ENCODE data around the gene TOR2A. TPM values are rescaled to one million over a fixed set of nuclear protein-coding genes. Genes with fewer than 3 reads are reported as not detected.

Gene TOR2A
- total and polyA plus RNA-seq, 9 of the 15 experiments (the other 6 are each of a cell fraction or from before 2014, with no cell fraction given): 0.80 to 25.9 (median 11.1) TPM

DNA sequence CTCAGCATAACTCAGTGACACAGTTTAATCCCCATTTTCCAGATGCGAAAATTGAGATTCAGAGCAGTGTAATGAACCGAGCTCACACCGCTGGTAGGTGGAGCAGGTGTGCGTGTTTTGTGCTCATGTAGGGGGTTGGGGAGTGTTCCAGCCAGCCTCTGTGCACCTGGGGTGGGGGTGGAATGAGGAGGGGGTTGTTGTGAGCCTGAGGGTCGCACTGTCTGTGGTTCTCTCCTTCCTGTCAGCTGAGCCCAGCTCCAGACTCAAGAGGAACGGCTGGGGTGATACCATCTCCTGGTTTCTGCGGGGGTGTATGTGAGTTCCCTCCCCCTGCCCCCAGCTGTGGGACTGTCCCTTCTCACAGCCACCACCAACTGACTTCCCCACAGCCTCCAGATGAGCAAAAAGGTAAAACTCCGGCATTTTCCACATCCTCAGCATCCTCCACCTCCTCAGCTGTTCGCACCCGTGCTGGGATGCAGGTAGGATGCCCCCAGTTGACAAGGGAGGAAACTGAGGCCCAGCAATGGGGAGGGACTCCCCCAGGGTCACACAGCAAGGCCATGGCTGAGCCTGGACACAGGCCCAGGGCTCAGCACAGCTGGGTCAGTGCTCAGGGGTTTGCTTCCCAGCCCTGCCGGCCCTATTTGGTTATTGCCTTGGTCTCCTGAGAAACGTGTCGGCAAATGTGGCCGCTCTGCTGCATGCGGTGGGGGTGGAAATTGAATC is 41.3 kb upstream of the TOR2A start (continued):
- TF ChIP-seq, protein P1, sequence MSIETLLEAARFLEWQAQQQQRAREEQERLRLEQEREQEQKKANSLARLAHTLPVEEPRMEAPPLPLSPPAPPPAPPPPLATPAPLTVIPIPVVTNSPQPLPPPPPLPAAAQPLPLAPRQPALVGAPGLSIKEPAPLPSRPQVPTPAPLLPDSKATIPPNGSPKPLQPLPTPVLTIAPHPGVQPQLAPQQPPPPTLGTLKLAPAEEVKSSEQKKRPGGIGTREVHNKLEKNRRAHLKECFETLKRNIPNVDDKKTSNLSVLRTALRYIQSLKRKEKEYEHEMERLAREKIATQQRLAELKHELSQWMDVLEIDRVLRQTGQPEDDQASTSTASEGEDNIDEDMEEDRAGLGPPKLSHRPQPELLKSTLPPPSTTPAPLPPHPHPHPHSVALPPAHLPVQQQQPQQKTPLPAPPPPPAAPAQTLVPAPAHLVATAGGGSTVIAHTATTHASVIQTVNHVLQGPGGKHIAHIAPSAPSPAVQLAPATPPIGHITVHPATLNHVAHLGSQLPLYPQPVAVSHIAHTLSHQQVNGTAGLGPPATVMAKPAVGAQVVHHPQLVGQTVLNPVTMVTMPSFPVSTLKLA (conservative IDR thresholded peaks at IDR 0.05): 0 out of 4 replicates have a peak, but pooled peaks of 1 of the 2 experiments have one; percentile 19
- no peak for TF ChIP-seq NFRKB (IDR thresholded peaks at IDR 0.05; ENCODE audit: low read depth)
- TF ChIP-seq, protein P2, sequence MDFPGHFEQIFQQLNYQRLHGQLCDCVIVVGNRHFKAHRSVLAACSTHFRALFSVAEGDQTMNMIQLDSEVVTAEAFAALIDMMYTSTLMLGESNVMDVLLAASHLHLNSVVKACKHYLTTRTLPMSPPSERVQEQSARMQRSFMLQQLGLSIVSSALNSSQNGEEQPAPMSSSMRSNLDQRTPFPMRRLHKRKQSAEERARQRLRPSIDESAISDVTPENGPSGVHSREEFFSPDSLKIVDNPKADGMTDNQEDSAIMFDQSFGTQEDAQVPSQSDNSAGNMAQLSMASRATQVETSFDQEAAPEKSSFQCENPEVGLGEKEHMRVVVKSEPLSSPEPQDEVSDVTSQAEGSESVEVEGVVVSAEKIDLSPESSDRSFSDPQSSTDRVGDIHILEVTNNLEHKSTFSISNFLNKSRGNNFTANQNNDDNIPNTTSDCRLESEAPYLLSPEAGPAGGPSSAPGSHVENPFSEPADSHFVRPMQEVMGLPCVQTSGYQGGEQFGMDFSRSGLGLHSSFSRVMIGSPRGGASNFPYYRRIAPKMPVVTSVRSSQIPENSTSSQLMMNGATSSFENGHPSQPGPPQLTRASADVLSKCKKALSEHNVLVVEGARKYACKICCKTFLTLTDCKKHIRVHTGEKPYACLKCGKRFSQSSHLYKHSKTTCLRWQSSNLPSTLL (IDR thresholded peaks at IDR 0.05): no peak
- no peak for TF ChIP-seq SAP30 (IDR thresholded peaks at IDR 0.05; ENCODE audit: borderline replicate concordance, insufficient read depth, low read depth, low read length, poor library complexity, severe bottlenecking)
- no peak for TF ChIP-seq MCM7 (IDR thresholded peaks at IDR 0.05)
- TF ChIP-seq FOXK2 (conservative IDR thresholded peaks at IDR 0.05 in 1 of 2, IDR thresholded peaks at IDR 0.05 in 1 of 2; ENCODE audit: low read depth in 2 of 2): peak in 1 of 2 experiments; percentile 99; a peak in 2 of 4 replicates
- no peak for TF ChIP-seq ZNF707 (CRISPR knock-in tag; conservative IDR thresholded peaks at IDR 0.05)
- no peak for TF ChIP-seq RAD21 (CRISPR knock-in tag; conservative IDR thresholded peaks at IDR 0.05 in 1 of 2, IDR thresholded peaks at IDR 0.05 in 1 of 2)
- no peak for TF ChIP-seq PTTG1 (tag; IDR thresholded peaks at IDR 0.05; ENCODE audit: low read depth)
- TF ChIP-seq, protein P3, sequence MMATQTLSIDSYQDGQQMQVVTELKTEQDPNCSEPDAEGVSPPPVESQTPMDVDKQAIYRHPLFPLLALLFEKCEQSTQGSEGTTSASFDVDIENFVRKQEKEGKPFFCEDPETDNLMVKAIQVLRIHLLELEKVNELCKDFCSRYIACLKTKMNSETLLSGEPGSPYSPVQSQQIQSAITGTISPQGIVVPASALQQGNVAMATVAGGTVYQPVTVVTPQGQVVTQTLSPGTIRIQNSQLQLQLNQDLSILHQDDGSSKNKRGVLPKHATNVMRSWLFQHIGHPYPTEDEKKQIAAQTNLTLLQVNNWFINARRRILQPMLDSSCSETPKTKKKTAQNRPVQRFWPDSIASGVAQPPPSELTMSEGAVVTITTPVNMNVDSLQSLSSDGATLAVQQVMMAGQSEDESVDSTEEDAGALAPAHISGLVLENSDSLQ (IDR thresholded peaks at IDR 0.05): peak; percentile 40; the same call in 1 of the 2 replicates
- TF ChIP-seq, protein P4, sequence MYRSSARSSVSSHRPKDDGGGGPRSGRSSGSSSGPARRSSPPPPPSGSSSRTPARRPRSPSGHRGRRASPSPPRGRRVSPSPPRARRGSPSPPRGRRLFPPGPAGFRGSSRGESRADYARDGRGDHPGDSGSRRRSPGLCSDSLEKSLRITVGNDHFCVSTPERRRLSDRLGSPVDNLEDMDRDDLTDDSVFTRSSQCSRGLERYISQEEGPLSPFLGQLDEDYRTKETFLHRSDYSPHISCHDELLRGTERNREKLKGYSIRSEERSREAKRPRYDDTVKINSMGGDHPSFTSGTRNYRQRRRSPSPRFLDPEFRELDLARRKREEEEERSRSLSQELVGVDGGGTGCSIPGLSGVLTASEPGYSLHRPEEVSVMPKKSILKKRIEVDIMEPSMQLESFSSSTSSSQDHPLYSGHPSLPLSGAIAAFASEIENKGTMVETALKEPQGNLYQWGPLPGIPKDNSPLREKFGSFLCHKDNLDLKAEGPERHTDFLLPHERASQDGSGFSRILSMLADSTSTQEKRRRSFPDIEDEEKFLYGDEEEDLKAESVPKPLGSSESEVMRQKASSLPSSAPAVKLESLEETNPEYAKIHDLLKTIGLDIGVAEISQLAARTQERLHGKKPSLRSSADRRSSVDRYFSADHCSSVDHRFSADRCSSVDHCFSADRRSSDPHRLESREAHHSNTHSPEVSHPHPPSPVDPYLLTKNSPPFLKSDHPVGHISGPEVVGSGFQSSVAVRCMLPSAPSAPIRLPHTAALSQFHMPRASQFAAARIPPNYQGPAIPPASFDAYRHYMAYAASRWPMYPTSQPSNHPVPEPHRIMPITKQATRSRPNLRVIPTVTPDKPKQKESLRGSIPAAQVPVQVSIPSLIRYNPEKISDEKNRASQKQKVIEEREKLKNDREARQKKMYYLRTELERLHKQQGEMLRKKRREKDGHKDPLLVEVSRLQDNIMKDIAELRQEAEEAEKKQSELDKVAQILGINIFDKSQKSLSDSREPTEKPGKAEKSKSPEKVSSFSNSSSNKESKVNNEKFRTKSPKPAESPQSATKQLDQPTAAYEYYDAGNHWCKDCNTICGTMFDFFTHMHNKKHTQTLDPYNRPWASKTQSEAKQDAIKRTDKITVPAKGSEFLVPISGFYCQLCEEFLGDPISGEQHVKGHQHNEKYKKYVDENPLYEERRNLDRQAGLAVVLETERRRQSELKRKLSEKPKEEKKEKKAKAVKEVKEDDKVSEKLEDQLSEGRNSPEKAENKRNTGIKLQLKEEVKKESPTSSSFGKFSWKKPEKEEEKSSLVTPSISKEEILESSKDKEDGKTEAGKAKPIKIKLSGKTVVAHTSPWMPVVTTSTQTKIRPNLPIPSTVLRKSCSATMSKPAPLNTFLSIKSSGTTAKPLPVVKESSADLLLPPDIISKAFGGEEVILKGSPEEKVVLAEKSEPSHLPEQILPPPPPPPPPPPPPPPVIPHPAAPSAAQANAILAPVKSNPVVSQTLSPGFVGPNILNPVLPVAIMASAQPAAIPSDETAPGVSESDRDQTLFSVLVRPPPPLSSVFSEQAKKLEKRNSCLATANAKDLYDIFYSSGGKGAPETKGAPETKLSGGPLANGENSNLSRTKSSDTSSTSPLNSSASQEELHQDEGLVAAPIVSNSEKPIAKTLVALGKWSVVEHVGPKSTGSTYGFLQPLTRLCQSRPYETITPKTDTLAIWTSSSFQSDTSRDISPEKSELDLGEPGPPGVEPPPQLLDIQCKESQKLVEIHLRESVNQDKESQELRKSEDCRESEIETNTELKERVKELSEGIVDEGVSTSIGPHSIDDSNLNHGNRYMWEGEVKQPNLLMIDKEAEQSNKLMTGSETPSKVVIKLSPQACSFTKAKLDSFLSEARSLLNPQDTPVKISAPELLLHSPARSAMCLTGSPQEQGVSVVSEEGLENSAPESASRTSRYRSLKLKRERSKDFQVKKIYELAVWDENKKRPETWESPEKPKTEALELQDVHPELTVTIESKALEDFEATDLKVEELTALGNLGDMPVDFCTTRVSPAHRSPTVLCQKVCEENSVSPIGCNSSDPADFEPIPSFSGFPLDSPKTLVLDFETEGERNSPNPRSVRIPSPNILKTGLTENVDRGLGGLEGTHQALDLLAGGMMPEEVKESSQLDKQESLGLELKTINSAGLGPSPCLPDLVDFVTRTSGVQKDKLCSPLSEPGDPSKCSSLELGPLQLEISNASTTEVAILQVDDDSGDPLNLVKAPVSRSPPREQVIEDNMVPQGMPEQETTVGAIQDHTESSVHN (IDR thresholded peaks at IDR 0.05; ENCODE audit: borderline replicate concordance in 1 of 2, low read depth in 1 of 2): no peak
- no peak for TF ChIP-seq DIDO1 (tag; IDR thresholded peaks at IDR 0.05; ENCODE audit: low read depth)
- no peak for TF ChIP-seq ZNF561 (CRISPR knock-in tag; conservative IDR thresholded peaks at IDR 0.05)
